NCI-H345 treated with DMSO at 0.1 percent for 48 hours (cell line): ENCODE results near the gene CTRL.
"Not testable (repeated sequence)": the region's sequence is repeated elsewhere in the genome, so short reads cannot be mapped to it uniquely, and the experiment has no call there.

Source experiments
- DNase-seq: peaks from one replicate; lab custom pipeline; 2025; ENCODE audit not compliant: unreplicated experiment; lab: John Stamatoyannopoulos, UW

The CTRL gene

GRCh38 chr16:67931712-67932461 is at the start of gene CTRL:
Gene CTRL, minus strand, starts transcription at chr16:67931862. Its CDS starts 10 bp downstream, at chr16:67931852.
- DNase-seq: no peak

GRCh38 chr16:67979955-67980678 is 48.5 kb upstream of the CTRL start, which contains the start of gene DPEP3:
Gene DPEP3, minus strand, starts transcription at chr16:67980499. Its CDS starts 119 bp downstream, at chr16:67980380.
- no peak for DNase-seq

GRCh38 chr16:67977469-67978227 is 46.0 kb upstream of the CTRL start:
- no peak for DNase-seq

- no peak for DNase-seq
These were observed 45.3 kb upstream of the CTRL start for GRCh38 chr16:67977005-67977404.

- DNase-seq: no peak
These were observed 44.5 kb upstream of the CTRL start for GRCh38 chr16:67976205-67976604.

GRCh38 chr16:67975321-67976105 is 43.9 kb upstream of the CTRL start:
- no peak for DNase-seq

- not testable (repeated sequence) for DNase-seq
These were observed 40.6 kb upstream of the CTRL start for GRCh38 chr16:67972285-67972684.

GRCh38 chr16:67971111-67971510 is 39.4 kb upstream of the CTRL start:
- DNase-seq: no peak

GRCh38 chr16:67969254-67970039 is 37.8 kb upstream of the CTRL start:
- DNase-seq: no peak

GRCh38 chr16:67968400-67969253 is 37.0 kb upstream of the CTRL start, which contains the start of gene SLC12A4:
Gene SLC12A4, minus strand, starts transcription at chr16:67968637. Its CDS starts 84 bp downstream, at chr16:67968553.
- DNase-seq: no peak

- no peak for DNase-seq
These were observed 36.3 kb upstream of the CTRL start for GRCh38 chr16:67967958-67968399.

GRCh38 chr16:67967183-67967957 is 35.7 kb upstream of the CTRL start:
- DNase-seq: no peak

GRCh38 chr16:67966549-67967182 is 35.0 kb upstream of the CTRL start:
- DNase-seq: no peak

GRCh38 chr16:67965668-67966548 is 34.2 kb upstream of the CTRL start:
- DNase-seq: no peak

GRCh38 chr16:67964477-67965131 is 32.9 kb upstream of the CTRL start:
- no peak for DNase-seq

- no peak for DNase-seq
These were observed 32.1 kb upstream of the CTRL start for GRCh38 chr16:67963662-67964321.
